ENCODE results near the gene NCMAP.

The NCMAP gene

GRCh38 chr1:24622218-24622617 lies 66.3 kb downstream of the NCMAP start:
- DNase-seq (ENCODE audit: low spot score) = no peak

GRCh38 chr1:24632832-24633175 lies 76.9 kb downstream of the NCMAP start:
- DNase-seq (ENCODE audit: low spot score) = no peak

DNA sequence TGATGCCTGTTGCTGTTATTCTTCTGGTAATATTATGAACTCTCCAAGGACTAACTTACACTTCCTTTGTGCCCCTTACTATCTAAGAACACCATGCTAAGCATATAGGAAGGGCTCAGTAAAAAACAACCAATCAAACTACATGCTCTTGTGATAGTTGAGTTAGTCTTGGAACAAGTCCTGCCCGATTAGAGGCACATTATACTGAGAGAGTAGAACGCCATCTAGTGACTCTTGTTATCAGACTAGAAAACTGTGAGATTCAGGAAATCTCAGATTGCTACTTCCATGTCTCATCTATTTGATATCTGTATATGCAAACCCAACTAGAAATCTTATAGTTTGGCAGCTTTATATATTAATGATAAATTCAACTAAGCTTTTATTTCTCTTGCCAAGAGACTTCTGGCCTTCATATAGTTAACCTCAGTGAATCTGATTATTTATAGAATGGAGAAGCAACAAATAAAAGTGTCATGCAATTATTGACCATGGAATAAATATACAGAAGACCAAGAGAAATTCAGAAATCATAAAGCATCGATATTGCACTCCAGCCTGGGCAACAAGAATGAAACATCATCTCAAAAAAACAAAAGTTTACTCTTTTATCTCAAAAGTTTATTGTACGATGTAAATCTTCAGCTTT lies 79.4 kb downstream of the NCMAP start:
- DNase-seq (ENCODE audit: low spot score) = peak; percentile 76

DNA sequence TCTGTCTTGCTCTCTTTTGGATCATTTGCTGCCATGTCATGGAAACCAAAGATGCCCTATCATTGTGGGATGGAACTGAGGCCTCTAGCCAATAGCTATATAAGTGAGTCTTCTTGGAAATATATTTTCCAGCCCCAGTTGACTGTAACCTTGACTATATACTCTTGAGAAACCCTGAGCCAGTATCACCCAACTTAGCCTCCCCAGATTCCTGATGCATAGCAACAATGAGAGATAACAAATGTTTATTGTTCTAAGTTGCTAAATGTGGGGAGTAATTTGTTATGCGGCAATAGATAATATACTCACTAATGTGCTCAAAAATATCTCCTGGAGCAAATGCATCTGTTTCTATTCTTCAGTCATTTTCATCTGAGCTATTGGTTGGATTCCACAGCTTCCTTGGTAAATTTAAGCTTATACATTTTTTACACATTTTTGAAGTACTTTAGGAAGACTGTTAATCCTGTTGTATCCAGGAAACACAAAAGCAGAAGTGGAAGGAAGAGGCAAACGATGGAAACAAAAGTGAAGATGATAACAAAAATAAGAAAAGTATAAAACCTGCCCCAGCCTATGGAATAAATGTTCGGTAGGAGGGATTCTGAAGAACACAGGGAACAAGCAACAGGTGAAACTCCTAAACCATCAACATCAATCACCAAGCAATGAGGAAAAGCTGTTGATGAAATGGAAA lies 80.9 kb downstream of the NCMAP start:
- DNase-seq (ENCODE audit: low spot score) = no peak

GRCh38 chr1:24639094-24639493 lies 83.2 kb downstream of the NCMAP start:
- DNase-seq (ENCODE audit: low spot score) = no peak

DNA sequence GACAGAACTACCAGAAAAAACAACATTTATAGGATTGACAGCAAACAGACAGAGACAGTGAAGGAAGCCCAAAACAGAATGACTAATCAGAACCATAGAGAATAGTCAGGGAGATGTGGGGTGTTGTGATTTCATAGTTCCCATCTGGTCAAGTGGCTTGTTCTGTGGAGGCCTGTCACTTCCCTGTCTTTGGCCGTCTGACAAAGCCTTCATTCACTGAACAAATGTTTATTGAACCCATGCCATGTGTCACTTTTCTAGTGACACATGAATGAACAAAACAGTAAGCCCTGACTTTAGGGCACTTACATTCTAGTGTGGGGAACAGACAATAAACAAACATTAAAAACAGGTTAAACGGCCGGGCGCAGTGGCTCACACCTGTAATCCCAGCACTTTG lies 84.0 kb downstream of the NCMAP start:
- peak; percentile 21 for DNase-seq (ENCODE audit: low spot score)

- DNase-seq (ENCODE audit: low spot score) = no peak
Observed at GRCh38 chr1:24640288-24640687, 84.4 kb downstream of the NCMAP start.

- peak; percentile 50 for DNase-seq (ENCODE audit: low spot score)
Observed at GRCh38 chr1:24641646-24642151, 85.8 kb downstream of the NCMAP start.

- peak; percentile 99 for DNase-seq (ENCODE audit: low spot score)
Observed at GRCh38 chr1:24642481-24643362, 86.8 kb downstream of the NCMAP start, which contains the start of gene SRRM1. Gene SRRM1 (plus strand): TSS chr1:24643302. CDS start chr1:24643327, 25 bp downstream.

- peak; percentile 38 for DNase-seq (ENCODE audit: low spot score)
Observed at GRCh38 chr1:24643363-24644099, 87.6 kb downstream of the NCMAP start.

GRCh38 chr1:24644100-24644384 lies 88.2 kb downstream of the NCMAP start:
- no peak for DNase-seq (ENCODE audit: low spot score)

DNA sequence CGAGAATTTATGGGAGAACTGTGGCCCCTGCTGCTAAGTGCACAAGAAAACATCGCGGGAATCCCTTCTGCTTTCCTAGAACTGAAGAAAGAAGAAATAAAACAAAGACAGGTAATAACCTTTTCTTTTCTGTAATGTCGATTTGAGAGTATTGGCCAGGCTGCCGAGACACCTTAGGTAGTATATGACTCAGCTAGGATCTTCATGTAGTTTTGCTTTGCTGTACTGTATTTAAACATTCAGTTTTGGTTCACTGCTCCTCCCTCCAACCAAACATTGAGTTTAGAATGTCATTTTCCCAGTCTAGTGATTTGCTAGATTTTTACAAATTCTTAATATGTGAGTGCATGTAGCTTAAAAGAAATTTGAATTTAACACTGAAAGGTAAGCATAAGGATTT lies 93.0 kb downstream of the NCMAP start:
- DNase-seq (ENCODE audit: low spot score) = no peak

DNA sequence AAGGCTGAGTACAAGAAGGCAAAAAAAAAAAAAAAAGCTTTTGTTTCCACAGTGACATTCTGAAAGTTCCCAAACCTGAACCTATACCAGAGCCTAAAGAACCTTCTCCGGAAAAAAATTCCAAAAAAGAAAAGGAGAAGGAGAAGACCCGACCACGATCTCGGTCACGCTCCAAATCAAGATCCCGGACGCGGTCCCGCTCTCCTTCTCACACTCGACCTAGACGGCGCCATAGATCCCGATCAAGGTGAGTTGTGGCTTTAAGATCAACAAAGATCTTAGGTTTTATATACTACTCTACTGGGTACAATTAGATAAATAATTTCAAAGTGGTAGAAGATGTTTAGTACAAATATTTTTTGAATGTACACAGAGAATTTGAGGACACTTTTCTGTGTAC lies 96.5 kb downstream of the NCMAP start:
- DNase-seq (ENCODE audit: low spot score) = no peak

DNA sequence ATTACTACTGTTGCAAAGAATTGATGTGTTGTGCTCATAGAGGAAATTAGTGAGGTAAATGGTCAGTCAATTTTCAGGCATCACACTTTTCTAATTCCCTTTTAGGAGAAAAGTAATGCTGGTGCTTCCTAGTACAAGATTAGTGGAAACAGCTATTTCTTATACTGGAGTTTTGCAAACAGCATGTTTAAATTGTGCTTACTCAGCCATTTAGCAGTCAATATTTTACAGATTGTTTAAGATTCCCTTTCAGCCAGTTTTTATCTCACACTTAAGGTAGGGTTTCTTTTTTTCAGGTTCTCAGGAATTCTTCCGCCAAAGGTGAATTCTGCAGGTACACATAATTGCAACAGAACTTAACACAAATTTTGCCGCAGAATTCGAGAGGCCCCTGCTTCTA lies 98.1 kb downstream of the NCMAP start:
- DNase-seq (ENCODE audit: low spot score) = no peak

DNA sequence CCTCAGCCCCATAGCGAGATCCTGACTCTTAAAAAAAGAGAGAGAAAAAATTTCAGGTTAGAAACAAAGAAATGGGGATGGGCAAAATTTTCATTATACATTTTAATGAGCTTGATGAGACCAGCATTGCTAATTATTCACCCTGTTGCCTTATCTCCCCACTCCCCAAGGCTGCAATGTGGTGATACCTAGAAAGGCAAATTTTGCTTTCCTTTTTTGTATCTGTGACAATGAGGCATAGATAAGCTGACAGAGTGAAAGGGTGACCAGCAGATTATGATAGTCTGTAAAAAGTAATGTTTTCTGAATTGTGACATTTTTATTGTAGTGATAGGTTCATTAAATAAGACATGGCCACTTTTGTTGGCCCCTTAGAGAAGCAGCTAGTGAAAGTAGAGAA lies 100.2 kb downstream of the NCMAP start:
- DNase-seq (ENCODE audit: low spot score) = no peak

DNA sequence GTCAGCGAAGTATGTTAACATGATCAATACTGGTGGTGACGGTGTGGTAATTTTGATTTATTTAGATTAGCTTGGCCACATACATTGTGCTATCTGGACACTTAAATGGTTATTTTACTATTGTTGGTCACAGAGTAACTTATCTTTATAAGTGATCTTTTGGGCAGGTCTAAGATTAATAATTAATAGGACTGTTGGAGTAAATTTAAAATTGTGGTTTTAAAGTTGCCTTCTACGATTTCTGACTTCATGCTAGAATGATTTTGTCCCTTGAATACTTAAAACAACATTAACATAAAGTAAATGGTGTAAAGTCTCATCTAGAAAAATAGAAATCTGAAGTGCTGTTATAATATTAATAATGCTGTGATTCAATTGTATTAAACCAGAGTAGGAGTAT lies 101.9 kb downstream of the NCMAP start:
- no peak for DNase-seq (ENCODE audit: low spot score)
